Type B pancreatic cell (in vitro differentiated cells): ENCODE results near the gene GEMIN5. TPM values are rescaled to one million over a fixed set of nuclear protein-coding genes. Genes with fewer than 3 reads are reported as not detected.

Experiments
- DNase-seq: peaks from one replicate; pipeline ENCODE4 v3.0.0; 2021; ENCODE audit warnings: mixed read lengths; ENCODE audit not compliant: unreplicated experiment; ENCODE audit errors: extremely low spot score
- H3K27ac Mint-ChIP-seq: 2 replicates; pipeline ENCODE4 v1.8.0; 2021; ENCODE audit warnings: mild to moderate bottlenecking, mixed read lengths
- H3K27me3 Mint-ChIP-seq: 2 replicates; pipeline ENCODE4 v1.8.0; 2021; ENCODE audit warnings: mixed read lengths
- H3K36me3 Mint-ChIP-seq: 2 replicates; pipeline ENCODE4 v1.8.0; 2021; ENCODE audit warnings: mixed read lengths
- H3K4me1 Mint-ChIP-seq: one replicate; pipeline ENCODE4 v1.8.0; 2021; ENCODE audit warnings: mixed read lengths; ENCODE audit not compliant: unreplicated experiment
- H3K4me3 Mint-ChIP-seq: 2 replicates; pipeline ENCODE4 v1.8.0; 2021; ENCODE audit warnings: mild to moderate bottlenecking, mixed read lengths
- H3K9me3 Mint-ChIP-seq: 2 replicates; pipeline ENCODE4 v1.8.0; 2021; ENCODE audit warnings: mixed read lengths
- CTCF ChIP-seq: fragments of 200-600 bp; sonication (generic); conservative IDR thresholded peaks from 2 replicates; pipeline ENCODE4 v1.5.0; 2021; ENCODE audit warnings: antibody characterized with exemption, mild to moderate bottlenecking
- total RNA-seq: library from RNA; stranded (reverse); gene quantifications from 2 replicates; pipeline ENCODE4 v1.2.1, GENCODE V29; 2021; ENCODE audit warnings: low replicate concordance

The GEMIN5 gene
- total RNA-seq, 1 donor from 2014 or later: 22.5 TPM

GRCh38 chr5:154972476-154973080 is 34.6 kb upstream of the GEMIN5 start:
- no peaks in the 10 kb centered on the region for H3K4me1 Mint-ChIP-seq

GRCh38 chr5:154971501-154971900 is 33.5 kb upstream of the GEMIN5 start:
- no peak for DNase-seq
- no peaks in the 10 kb centered on the region for H3K27me3 Mint-ChIP-seq
- H3K9me3 Mint-ChIP-seq: no peaks in the 10 kb centered on the region
- no peaks in the 10 kb centered on the region for H3K4me1 Mint-ChIP-seq
- no peak overlapping the region for H3K4me3 Mint-ChIP-seq
- H3K36me3 Mint-ChIP-seq: peaks cover 5% of the 10 kb centered on the region
- TF ChIP-seq CTCF: no peak
- H3K27ac Mint-ChIP-seq: no peak overlapping the region

More at GRCh38 chr5:154972476-154973080, 34.6 kb upstream of the GEMIN5 start:
- Mint-ChIP-seq H3K27ac (no peak overlapping the region), H3K27me3 (no peaks in the 10 kb centered on the region), H3K9me3 (no peaks in the 10 kb centered on the region), H3K36me3 (peaks cover 10% of the 10 kb centered on the region), H3K4me3 (no peak overlapping the region)
- DNase-seq: no peak
- TF ChIP-seq CTCF: peak; percentile 80

- H3K36me3 Mint-ChIP-seq: peaks cover 8% of the 10 kb centered on the region
- no peak for DNase-seq
- no peaks in the 10 kb centered on the region for H3K4me1 Mint-ChIP-seq
- H3K9me3 Mint-ChIP-seq: no peaks in the 10 kb centered on the region
- no peaks in the 10 kb centered on the region for H3K27me3 Mint-ChIP-seq
- no peak overlapping the region for H3K27ac Mint-ChIP-seq
- H3K4me3 Mint-ChIP-seq: no peak overlapping the region
- TF ChIP-seq CTCF: no peak
Measured at GRCh38 chr5:154970759-154971158, 32.7 kb upstream of the GEMIN5 start.

- Mint-ChIP-seq H3K4me1 (no peaks in the 10 kb centered on the region), H3K36me3 (peaks cover 8% of the 10 kb centered on the region), H3K4me3 (no peak overlapping the region), H3K9me3 (no peaks in the 10 kb centered on the region), H3K27ac (no peak overlapping the region), H3K27me3 (no peaks in the 10 kb centered on the region)
- TF ChIP-seq CTCF: no peak
- DNase-seq: no peak
Measured at GRCh38 chr5:154968953-154969352, 30.9 kb upstream of the GEMIN5 start.

GRCh38 chr5:154967421-154968024 is 29.5 kb upstream of the GEMIN5 start:
- Mint-ChIP-seq H3K27me3 (no peaks in the 10 kb centered on the region), H3K4me3 (no peak overlapping the region), H3K4me1 (no peaks in the 10 kb centered on the region), H3K36me3 (peaks cover 10% of the 10 kb centered on the region), H3K9me3 (no peaks in the 10 kb centered on the region), H3K27ac (no peak overlapping the region)
- peak; percentile 74 for TF ChIP-seq CTCF
- DNase-seq: no peak
